ENCODE results near the gene PDSS2. TPM values are rescaled to one million over a fixed set of nuclear protein-coding genes. Genes with fewer than 3 reads are reported as not detected.

Gene PDSS2
- polyA plus RNA-seq, 1 of the 3 experiments (the other 2 are of a cell fraction): 5.6 TPM

- no peak for TF ChIP-seq CTCF (IDR thresholded peaks at IDR 0.05)
- no peak for TF ChIP-seq TAF1 (IDR thresholded peaks at IDR 0.05; ENCODE audit: borderline replicate concordance, low read depth, low read length)
- TF ChIP-seq PBX3 (IDR thresholded peaks at IDR 0.05): peak; percentile 90
- peak; percentile 71 for TF ChIP-seq JUND (IDR thresholded peaks at IDR 0.05)
- TF ChIP-seq POLR2AphosphoS5 (IDR thresholded peaks at IDR 0.05; ENCODE audit: low read depth, low read length): peak; percentile 48; the same call in 1 of the 2 replicates
- no peak for TF ChIP-seq YY1 (IDR thresholded peaks at IDR 0.05; ENCODE audit: low read depth)
- 0 out of 2 replicates have a peak, but pooled peaks have one; percentile 21 for TF ChIP-seq TEAD4 (IDR thresholded peaks at IDR 0.05; ENCODE audit: borderline replicate concordance, insufficient read depth)
- no peak for TF ChIP-seq ELF1 (IDR thresholded peaks at IDR 0.05)
- no peak for TF ChIP-seq CHD2 (IDR thresholded peaks at IDR 0.05; ENCODE audit: low read length, partially characterized antibody)
- no peak for TF ChIP-seq SMC3 (IDR thresholded peaks at IDR 0.05; ENCODE audit: low read depth, low read length)
These were observed 195.0 kb downstream of the PDSS2 start (continued) for GRCh38 chr6:107264357-107264840.

- Histone ChIP-seq H3K4me3 (ENCODE audit: low read depth in 2 of 2, low read length in 1 of 2) (no peak overlapping the region), H3K27me3 (ENCODE audit: insufficient read depth) (no peaks in the 10 kb centered on the region), H3K9ac (no peak overlapping the region), H4K20me1 (ENCODE audit: insufficient read depth) (no peaks in the 10 kb centered on the region), H3K36me3 (replicated peaks in 1 of 2; ENCODE audit: control insufficient read depth in 1 of 2, insufficient read depth in 2 of 2, low read length in 1 of 2) (no peaks in the 10 kb centered on the region), H3K4me2 (no peak overlapping the region), H3K9me2 (no peaks in the 10 kb centered on the region), H3K9me3 (no peaks in the 10 kb centered on the region), H3F3A (replicated peaks; ENCODE audit: insufficient read depth) (peaks cover 5% of the 10 kb centered on the region), H2AFZ (ENCODE audit: low read depth) (no peak overlapping the region), H3K79me2 (ENCODE audit: insufficient read depth) (no peaks in the 10 kb centered on the region), H3K4me1 (ENCODE audit: control insufficient read depth in 1 of 2, insufficient read depth in 2 of 2, low read depth in 1 of 2, low read length in 1 of 2) (peaks cover 9 to 12% of the 10 kb centered on the region in 2 experiments; a peak in 2 of 4 replicates), H3K27ac (ENCODE audit: low read depth in 2 of 2, low read length in 1 of 2) (no peak overlapping the region)
- CTCF ChIA-PET: no interaction called here
- TF ChIP-seq YY1 (IDR thresholded peaks at IDR 0.05; ENCODE audit: low read depth) (no peak), GATA2 (CRISPR knock-in tag; IDR thresholded peaks at IDR 0.05) (no peak), FOXM1 (IDR thresholded peaks at IDR 0.05; ENCODE audit: low read depth) (no peak), USF1 (IDR thresholded peaks at IDR 0.05; ENCODE audit: borderline replicate concordance, low read depth) (no peak)
- DNase-seq: no peak
- POLR2A ChIA-PET: no interaction called here
These were observed 199.4 kb downstream of the PDSS2 start for GRCh38 chr6:107259951-107260350.

GRCh38 chr6:107248147-107248546 lies 211.2 kb downstream of the PDSS2 start:
- H3K36me3 ChIP-seq (replicated peaks in 1 of 2; ENCODE audit: control insufficient read depth in 1 of 2, insufficient read depth in 2 of 2, low read length in 1 of 2): no peaks in the 10 kb centered on the region
- H3K4me3 ChIP-seq (ENCODE audit: low read depth in 2 of 2, low read length in 1 of 2): no peak overlapping the region
- no peak overlapping the region for H2AFZ ChIP-seq (ENCODE audit: low read depth)
- no peaks in the 10 kb centered on the region for H3K27me3 ChIP-seq (ENCODE audit: insufficient read depth)
- ChIA-PET POLR2A (no interaction called here), CTCF (no interaction called here)
- H3K79me2 ChIP-seq (ENCODE audit: insufficient read depth): no peaks in the 10 kb centered on the region
- no peak overlapping the region for H3K9ac ChIP-seq
- no peak overlapping the region for H3K27ac ChIP-seq (ENCODE audit: low read depth in 2 of 2, low read length in 1 of 2)
- no peak for DNase-seq
- H4K20me1 ChIP-seq (ENCODE audit: insufficient read depth): no peaks in the 10 kb centered on the region
- peaks cover 0 to 5% of the 10 kb centered on the region in 2 experiments; a peak in 2 of 4 replicates for H3K4me1 ChIP-seq (ENCODE audit: control insufficient read depth in 1 of 2, insufficient read depth in 2 of 2, low read depth in 1 of 2, low read length in 1 of 2)
- H3K9me2 ChIP-seq: no peaks in the 10 kb centered on the region
- H3K9me3 ChIP-seq: no peaks in the 10 kb centered on the region
- no peak overlapping the region for H3K4me2 ChIP-seq
- no peaks in the 10 kb centered on the region for H3F3A ChIP-seq (replicated peaks; ENCODE audit: insufficient read depth)
- TF ChIP-seq IRF3 (IDR thresholded peaks at IDR 0.05; ENCODE audit: low read depth, low read length): no peak
- no peak for TF ChIP-seq REST (IDR thresholded peaks at IDR 0.05; ENCODE audit: low read depth, low read length)
- no peak for TF ChIP-seq TEAD4 (IDR thresholded peaks at IDR 0.05; ENCODE audit: borderline replicate concordance, insufficient read depth)
- no peak for TF ChIP-seq FOSL2 (IDR thresholded peaks at IDR 0.05; ENCODE audit: borderline replicate concordance, low read depth)
- no peak for TF ChIP-seq JUND (IDR thresholded peaks at IDR 0.05)
- no peak for TF ChIP-seq CHD2 (IDR thresholded peaks at IDR 0.05; ENCODE audit: low read length, partially characterized antibody)
- no peak for TF ChIP-seq EZH2phosphoT487 (IDR thresholded peaks at IDR 0.05; ENCODE audit: borderline replicate concordance, low read depth)
